Endothelial cell of umbilical vein (primary cell): ENCODE measurements around the gene ASGR1.

ENCODE experiments used
- POLR2A ChIP-seq: IDR thresholded peaks from 2 replicates; pipeline ENCODE4 v1.6.1; 2012; ENCODE audit warnings: low read depth, mild to moderate bottlenecking, control low read depth, low read length
- TF ChIP-seq, protein P1 (sequence below), 2 donors: IDR thresholded peaks; 1 replicate in 1 of 2; 2 replicates in 1 of 2; pipeline ENCODE4 v1.5.1; 2011; ENCODE audit warnings: low read length in 2 of 2, mild to moderate bottlenecking in 2 of 2, moderate library complexity in 2 of 2, control low read depth in 1 of 2, inconsistent platforms in 1 of 2, low read depth in 1 of 2; ENCODE audit not compliant: insufficient read depth in 1 of 2; ENCODE audit errors: extremely low read depth in 1 of 2
- TF ChIP-seq, protein P2 (sequence below): IDR thresholded peaks from 2 replicates; pipeline ENCODE4 v1.6.1; 2011; ENCODE audit not compliant: insufficient read depth, insufficient read length

- TF ChIP-seq, protein P1, sequence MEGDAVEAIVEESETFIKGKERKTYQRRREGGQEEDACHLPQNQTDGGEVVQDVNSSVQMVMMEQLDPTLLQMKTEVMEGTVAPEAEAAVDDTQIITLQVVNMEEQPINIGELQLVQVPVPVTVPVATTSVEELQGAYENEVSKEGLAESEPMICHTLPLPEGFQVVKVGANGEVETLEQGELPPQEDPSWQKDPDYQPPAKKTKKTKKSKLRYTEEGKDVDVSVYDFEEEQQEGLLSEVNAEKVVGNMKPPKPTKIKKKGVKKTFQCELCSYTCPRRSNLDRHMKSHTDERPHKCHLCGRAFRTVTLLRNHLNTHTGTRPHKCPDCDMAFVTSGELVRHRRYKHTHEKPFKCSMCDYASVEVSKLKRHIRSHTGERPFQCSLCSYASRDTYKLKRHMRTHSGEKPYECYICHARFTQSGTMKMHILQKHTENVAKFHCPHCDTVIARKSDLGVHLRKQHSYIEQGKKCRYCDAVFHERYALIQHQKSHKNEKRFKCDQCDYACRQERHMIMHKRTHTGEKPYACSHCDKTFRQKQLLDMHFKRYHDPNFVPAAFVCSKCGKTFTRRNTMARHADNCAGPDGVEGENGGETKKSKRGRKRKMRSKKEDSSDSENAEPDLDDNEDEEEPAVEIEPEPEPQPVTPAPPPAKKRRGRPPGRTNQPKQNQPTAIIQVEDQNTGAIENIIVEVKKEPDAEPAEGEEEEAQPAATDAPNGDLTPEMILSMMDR (IDR thresholded peaks at IDR 0.05; ENCODE audit: extremely low read depth in 1 of 2, insufficient read depth in 1 of 2, low read depth in 1 of 2, low read length in 2 of 2) = no peak
- TF ChIP-seq, protein P2, sequence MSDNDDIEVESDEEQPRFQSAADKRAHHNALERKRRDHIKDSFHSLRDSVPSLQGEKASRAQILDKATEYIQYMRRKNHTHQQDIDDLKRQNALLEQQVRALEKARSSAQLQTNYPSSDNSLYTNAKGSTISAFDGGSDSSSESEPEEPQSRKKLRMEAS = no peak
- TF ChIP-seq POLR2A = no peak
Observed at GRCh38 chr17:7208027-7208571, 28.9 kb upstream of the ASGR1 start.
